HEK293 (cell line): ENCODE measurements around the gene ADGB.

Source experiments
- CTCF ChIA-PET: fragments of 350-600 bp; formaldehyde crosslinking; extraction: SDS; loops from one replicate; lab custom pipeline; 2021; ENCODE audit warnings: antibody characterized with exemption; lab: Yijun Ruan, JAX
- POLR2A ChIA-PET: fragments of 300-600 bp; formaldehyde crosslinking; extraction: SDS; loops from one replicate; lab custom pipeline; 2020; ENCODE audit warnings: antibody characterized with exemption, inconsistent platforms; lab: Yijun Ruan, JAX
- H3K27ac ChIP-seq: fragments of 200-500 bp; sonication (Bioruptor generic); 2 replicates; pipeline ENCODE4 v1.5.1; 2014; ENCODE audit warnings: low read depth, low read length, control low read depth, inconsistent platforms; ENCODE audit errors: extremely low read depth
- H3K36me3 ChIP-seq, 2 experiments: fragments of 200-500 bp in 1 of 2; sonication (Bioruptor generic) in 1 of 2; 1 replicate in 1 of 2; 2 replicates in 1 of 2; pipeline ENCODE4 v1.5.1; 2014 to 2017; ENCODE audit warnings: inconsistent platforms in 2 of 2, low read length in 2 of 2; ENCODE audit not compliant: control insufficient read depth in 2 of 2, insufficient read depth in 1 of 2
- H3K4me1 ChIP-seq: fragments of 200-500 bp; sonication (Bioruptor generic); 2 replicates; pipeline ENCODE4 v1.5.1; 2014; ENCODE audit warnings: mild to moderate bottlenecking, low read length, inconsistent platforms; ENCODE audit not compliant: control insufficient read depth, insufficient read depth
- H3K4me3 ChIP-seq: 2 replicates; pipeline ENCODE4 v1.5.1; 2011; ENCODE audit warnings: low read depth, mild to moderate bottlenecking, control low read depth, low read length, moderate library complexity
- H3K9me3 ChIP-seq: fragments of 200-500 bp; sonication (Bioruptor generic); 2 replicates; pipeline ENCODE4 v1.5.1; 2014; ENCODE audit warnings: low read depth, low read length, inconsistent platforms; ENCODE audit not compliant: control insufficient read depth, insufficient read depth
- ATF2 ChIP-seq: fragments of 450-650 bp; formaldehyde crosslinking; IDR thresholded peaks from 2 replicates; pipeline ENCODE4 v1.5.1; 2016; ENCODE audit warnings: missing biosample characterization, missing genetic modification characterization, low read depth
- KLF1 ChIP-seq: fragments of 450-650 bp; formaldehyde crosslinking; IDR thresholded peaks from 2 replicates; pipeline ENCODE4 v1.5.1; 2016; ENCODE audit warnings: missing biosample characterization, missing genetic modification characterization
- KLF9 ChIP-seq: fragments of 450-650 bp; formaldehyde crosslinking; IDR thresholded peaks from 2 replicates; pipeline ENCODE4 v1.5.1; 2016; ENCODE audit warnings: missing biosample characterization, missing genetic modification characterization, low read depth
- ZBTB11 ChIP-seq: fragments of 450-650 bp; formaldehyde crosslinking; conservative IDR thresholded peaks from 2 replicates; pipeline ENCODE4 v1.5.1; 2016; ENCODE audit warnings: low read depth, missing biosample characterization, missing genetic modification characterization
- ZBTB44 ChIP-seq: fragments of 450-650 bp; IDR thresholded peaks from 2 replicates; pipeline ENCODE4 v1.5.1; 2018; ENCODE audit warnings: missing biosample characterization, mild to moderate bottlenecking, missing genetic modification characterization
- ZNF223 ChIP-seq: fragments of 450-650 bp; formaldehyde crosslinking; IDR thresholded peaks from 2 replicates; pipeline ENCODE4 v1.5.1; 2016; ENCODE audit warnings: missing biosample characterization, missing genetic modification characterization
- ZNF274 ChIP-seq, 2 experiments: fragments of 200-500 bp in 1 of 2; fragments of 450-650 bp in 1 of 2; sonication (Bioruptor generic) in 1 of 2; formaldehyde crosslinking in 1 of 2; IDR thresholded peaks; 2 replicates each; pipeline versions ENCODE4 v1.5.1 to v1.6.1; 2014 to 2016; ENCODE audit warnings: borderline replicate concordance in 1 of 2, inconsistent platforms in 1 of 2, low read length in 1 of 2, missing biosample characterization in 1 of 2, missing genetic modification characterization in 1 of 2
- ZNF324 ChIP-seq: fragments of 450-650 bp; formaldehyde crosslinking; IDR thresholded peaks from 2 replicates; pipeline ENCODE4 v1.5.1; 2016; ENCODE audit warnings: missing biosample characterization, missing genetic modification characterization
- ZNF37A ChIP-seq: fragments of 450-650 bp; IDR thresholded peaks from 2 replicates; pipeline ENCODE4 v1.5.1; 2018; ENCODE audit warnings: missing biosample characterization, missing genetic modification characterization
- ZNF391 ChIP-seq: fragments of 450-650 bp; formaldehyde crosslinking; IDR thresholded peaks from 2 replicates; pipeline ENCODE4 v1.5.1; 2016; ENCODE audit warnings: low read depth, missing biosample characterization, missing genetic modification characterization, borderline replicate concordance
- ZNF394 ChIP-seq: fragments of 450-650 bp; formaldehyde crosslinking; IDR thresholded peaks from 2 replicates; pipeline ENCODE4 v1.5.1; 2016; ENCODE audit warnings: missing biosample characterization, missing genetic modification characterization, mild to moderate bottlenecking, moderate library complexity, borderline replicate concordance
- ZNF548 ChIP-seq: fragments of 450-650 bp; formaldehyde crosslinking; IDR thresholded peaks from 2 replicates; pipeline ENCODE4 v1.5.1; 2016; ENCODE audit warnings: missing biosample characterization, missing genetic modification characterization
- ZNF707 ChIP-seq: fragments of 450-650 bp; formaldehyde crosslinking; IDR thresholded peaks from 2 replicates; pipeline ENCODE4 v1.5.1; 2016; ENCODE audit warnings: missing biosample characterization, missing genetic modification characterization
- ZNF791 ChIP-seq: fragments of 450-650 bp; formaldehyde crosslinking; IDR thresholded peaks from 2 replicates; pipeline ENCODE4 v1.5.1; 2016; ENCODE audit warnings: missing biosample characterization, missing genetic modification characterization
- ZSCAN23 ChIP-seq: fragments of 450-650 bp; formaldehyde crosslinking; IDR thresholded peaks from 2 replicates; pipeline ENCODE4 v1.5.1; 2016; ENCODE audit warnings: missing biosample characterization, missing genetic modification characterization

The ADGB gene

GRCh38 chr6:146859206-146859605 lies 260.4 kb downstream of the ADGB start:
- TF ChIP-seq ZBTB44 (tag by site-specific recombination) (no peak), ZSCAN23 (tag by site-specific recombination) (no peak), ZNF791 (tag by site-specific recombination) (no peak), ZBTB11 (tag by site-specific recombination) (no peak), ZNF394 (tag by site-specific recombination) (no peak), ZNF274 (IDR thresholded peaks at IDR 0.05; ENCODE audit: low read length) (no peak), ZNF274 (tag by site-specific recombination; IDR thresholded peaks at IDR 0.05; ENCODE audit: borderline replicate concordance) (no peak), KLF1 (tag by site-specific recombination) (no peak), KLF9 (tag by site-specific recombination) (no peak), ZNF391 (tag by site-specific recombination) (no peak), ZNF548 (tag by site-specific recombination) (no peak), ZNF37A (tag by site-specific recombination) (no peak), ATF2 (tag by site-specific recombination) (no peak), ZNF324 (tag by site-specific recombination) (no peak)
- Histone ChIP-seq H3K4me1 (no peaks in the 10 kb centered on the region), H3K9me3 (no peaks in the 10 kb centered on the region), H3K27ac (no peak overlapping the region), H3K36me3 (no peaks in the 10 kb centered on the region), H3K4me3 (no peak overlapping the region)
- POLR2A ChIA-PET: no interaction called here
- CTCF ChIA-PET: interaction anchor here (0.5 to 1.0 kb wide), 5 partner anchors 42 to 1295 kb away, joined by 3 to 4 read pairs (median 3); no protein-coding TSS in a partner anchor

GRCh38 chr6:146859795-146860495 lies 261.2 kb downstream of the ADGB start:
- ChIA-PET POLR2A (no interaction called here), CTCF (no interaction called here)
- Histone ChIP-seq H3K36me3 (no peaks in the 10 kb centered on the region), H3K4me3 (no peak overlapping the region), H3K27ac (no peak overlapping the region), H3K9me3 (no peaks in the 10 kb centered on the region), H3K4me1 (no peaks in the 10 kb centered on the region)
- TF ChIP-seq ZNF707 (tag by site-specific recombination) (no peak), ZNF223 (no peak)
